Keratinocyte (primary cell): Measurements from ENCODE around the gene TIMP2. TPM values are rescaled to one million over a fixed set of nuclear protein-coding genes. Genes with fewer than 3 reads are reported as not detected.
"Not testable (repeated sequence)": the region's sequence is repeated elsewhere in the genome, so short reads cannot be mapped to it uniquely, and the experiment has no call there.

Experiments used
- DNase-seq: peaks from one replicate; pipeline ENCODE4 v3.0.0-alpha.2; 2011; ENCODE audit warnings: low read depth, missing footprints, low spot score
- FAIRE-seq: peaks from 2 replicates; lab custom pipeline; 2011; peaks lifted over from hg19 to GRCh38; lab: Jason Lieb, UNC
- H2AFZ ChIP-seq: 2 replicates; pipeline ENCODE4 v1.6.0; 2012; ENCODE audit warnings: low read length, control low read depth, inconsistent platforms; ENCODE audit not compliant: control insufficient read depth
- H3K27ac ChIP-seq: 2 replicates; pipeline ENCODE4 v1.5.1; 2011; ENCODE audit warnings: low read length; ENCODE audit not compliant: control insufficient read depth, insufficient read depth
- H3K27me3 ChIP-seq: 3 replicates; pipeline ENCODE4 v1.6.0; 2011; ENCODE audit warnings: low read length; ENCODE audit not compliant: control insufficient read depth, insufficient read depth; ENCODE audit errors: extremely low read depth
- H3K36me3 ChIP-seq, 2 experiments: 2 replicates in 1 of 2; 3 replicates in 1 of 2; pipeline ENCODE4 v1.5.1; 2011; ENCODE audit warnings: low read length in 2 of 2, mild to moderate bottlenecking in 1 of 2; ENCODE audit not compliant: control insufficient read depth in 2 of 2, insufficient read depth in 2 of 2; ENCODE audit errors: extremely low read depth in 1 of 2
- H3K4me1 ChIP-seq: 3 replicates; pipeline ENCODE4 v1.5.1; 2011; ENCODE audit warnings: low read length; ENCODE audit not compliant: control insufficient read depth, insufficient read depth; ENCODE audit errors: extremely low read depth
- H3K4me2 ChIP-seq: 3 replicates; pipeline ENCODE4 v1.6.0; 2011; ENCODE audit warnings: low read depth, low read length; ENCODE audit not compliant: control insufficient read depth, insufficient read depth; ENCODE audit errors: extremely low read depth
- H3K4me3 ChIP-seq, 3 experiments: fragments of 200-600 bp in 1 of 3; sonication (generic) in 1 of 3; 2 replicates in 2 of 3; 3 replicates in 1 of 3; pipeline ENCODE4 v1.5.1; 2011 to 2016; ENCODE audit warnings: low read length in 3 of 3, mild to moderate bottlenecking in 3 of 3, control low read depth in 2 of 3, inconsistent platforms in 1 of 3, low read depth in 1 of 3, mixed read lengths in 1 of 3, mixed run types in 1 of 3, moderate library complexity in 1 of 3; ENCODE audit not compliant: control insufficient read depth in 2 of 3, insufficient read depth in 2 of 3; ENCODE audit errors: extremely low read depth in 1 of 3
- H3K79me2 ChIP-seq: 2 replicates; pipeline ENCODE4 v1.6.0; 2012; ENCODE audit warnings: low read length; ENCODE audit not compliant: control insufficient read depth, insufficient read depth
- H3K9ac ChIP-seq: 3 replicates; pipeline ENCODE4 v1.6.0; 2011; ENCODE audit warnings: low read length; ENCODE audit not compliant: control insufficient read depth, insufficient read depth; ENCODE audit errors: extremely low read depth
- H3K9me1 ChIP-seq: 3 replicates; pipeline ENCODE4 v1.6.0; 2011; ENCODE audit warnings: low read length; ENCODE audit not compliant: control insufficient read depth, insufficient read depth; ENCODE audit errors: extremely low read depth
- H3K9me3 ChIP-seq: 2 replicates; pipeline ENCODE4 v1.5.1; 2012; ENCODE audit warnings: low read depth, low read length; ENCODE audit not compliant: control insufficient read depth
- H4K20me1 ChIP-seq: 3 replicates; pipeline ENCODE4 v1.6.0; 2011; ENCODE audit warnings: low read length; ENCODE audit not compliant: control insufficient read depth, insufficient read depth; ENCODE audit errors: extremely low read depth
- CTCF ChIP-seq, 3 experiments: IDR thresholded peaks in 1 of 3; conservative IDR thresholded peaks in 1 of 3; optimal IDR thresholded peaks in 1 of 3; 2 replicates in 2 of 3; 3 replicates in 1 of 3; pipeline versions ENCODE3 to v1.5.1; 2011; ENCODE audit warnings: low read length in 3 of 3, mild to moderate bottlenecking in 3 of 3, moderate library complexity in 2 of 3, control low read depth in 1 of 3, inconsistent platforms in 1 of 3; ENCODE audit not compliant: insufficient read depth in 2 of 3; ENCODE audit errors: extremely low read depth in 1 of 3
- EZH2 ChIP-seq: IDR thresholded peaks from one replicate; pipeline ENCODE4 v1.6.1; 2012; ENCODE audit warnings: inconsistent platforms, mild to moderate bottlenecking, low read length, moderate library complexity
- dilution Hi-C: fragments of 300-500 bp; cut with MboI; formaldehyde crosslinking; loops from one replicate; pipeline ENCODE4 v1.7.0; 2020; ENCODE audit warnings: low sequenced_read_pairs; ENCODE audit not compliant: extremely low pct_ligation_motif_present
- polyA plus RNA-seq, 5 experiments: library from polyadenylated mRNA; depleted of rRNA in 3 of 5; stranded (reverse) in 3 of 5; stranded (forward) in 1 of 5; unstranded in 1 of 5; fragments of >200 nt; gene quantifications; 1 replicate in 1 of 5; 2 replicates in 3 of 5; 3 replicates in 1 of 5; pipeline versions ENCODE4 v1.2.1 to v1.2.3, GENCODE V29; 2011 to 2012; ENCODE audit warnings: missing spikeins in 2 of 5, low read depth in 1 of 5, low replicate concordance in 1 of 5

The TIMP2 gene
- polyA plus RNA-seq, 1 donor (not counting 4 experiments of a cell fraction or from before 2014, with no cell fraction given) = 1.2 TPM

GRCh38 chr17:78868391-78868790 lies 56.8 kb downstream of the TIMP2 start:
- no peak overlapping the region for H3K27ac ChIP-seq
- dilution Hi-C loops = no loop called here
- H4K20me1 ChIP-seq = no peaks in the 10 kb centered on the region
- no peak overlapping the region for H3K9ac ChIP-seq
- H3K4me3 ChIP-seq = no peak overlapping the region
- no peak overlapping the region for H2AFZ ChIP-seq
- FAIRE-seq = no peak
- TF ChIP-seq CTCF (optimal IDR thresholded peaks at IDR 0.05 in 1 of 3, IDR thresholded peaks at IDR 0.05 in 1 of 3, conservative IDR thresholded peaks at IDR 0.05 in 1 of 3; ENCODE audit: extremely low read depth in 1 of 3, insufficient read depth in 2 of 3, low read length in 3 of 3) = no peak
- no peak for TF ChIP-seq EZH2
- DNase-seq = no peak
- no peaks in the 10 kb centered on the region for H3K9me3 ChIP-seq
- H3K4me2 ChIP-seq = no peak overlapping the region
- H3K79me2 ChIP-seq = no peaks in the 10 kb centered on the region
- H3K9me1 ChIP-seq = no peaks in the 10 kb centered on the region
- no peaks in the 10 kb centered on the region for H3K36me3 ChIP-seq
- H3K4me1 ChIP-seq = no peaks in the 10 kb centered on the region
- H3K27me3 ChIP-seq = no peaks in the 10 kb centered on the region

GRCh38 chr17:78867046-78867445 lies 58.1 kb downstream of the TIMP2 start:
- not testable (repeated sequence) for H3K36me3 ChIP-seq, H3K27ac ChIP-seq, H3K79me2 ChIP-seq

GRCh38 chr17:78865682-78866390 lies 59.4 kb downstream of the TIMP2 start:
- Histone ChIP-seq H3K9ac (no peak overlapping the region), H4K20me1 (no peaks in the 10 kb centered on the region), H3K79me2 (no peaks in the 10 kb centered on the region), H3K4me3 (no peak overlapping the region), H3K9me1 (no peaks in the 10 kb centered on the region), H3K27ac (no peak overlapping the region), H3K27me3 (no peaks in the 10 kb centered on the region), H3K4me2 (no peak overlapping the region), H3K4me1 (peaks cover 5% of the 10 kb centered on the region), H3K36me3 (no peaks in the 10 kb centered on the region), H3K9me3 (no peaks in the 10 kb centered on the region), H2AFZ (no peak overlapping the region)
- TF ChIP-seq EZH2 = no peak
- TF ChIP-seq CTCF (optimal IDR thresholded peaks at IDR 0.05 in 1 of 3, IDR thresholded peaks at IDR 0.05 in 1 of 3, conservative IDR thresholded peaks at IDR 0.05 in 1 of 3; ENCODE audit: extremely low read depth in 1 of 3, insufficient read depth in 2 of 3, low read length in 3 of 3) = peak; percentile 85 to 95 (median 88)
- dilution Hi-C loops = no loop called here
- FAIRE-seq (no peak), DNase-seq (no peak)

More at GRCh38 chr17:78867046-78867445, 58.1 kb downstream of the TIMP2 start:
- DNase-seq, H4K20me1 ChIP-seq, H3K4me2 ChIP-seq, dilution Hi-C loops, H3K4me3 ChIP-seq, H3K9ac ChIP-seq, H3K4me1 ChIP-seq, H3K9me1 ChIP-seq, H3K27me3 ChIP-seq, H2AFZ ChIP-seq, H3K9me3 ChIP-seq, FAIRE-seq: not testable (repeated sequence)
